Measurements from ENCODE around the gene SEL1L2.

DNA sequence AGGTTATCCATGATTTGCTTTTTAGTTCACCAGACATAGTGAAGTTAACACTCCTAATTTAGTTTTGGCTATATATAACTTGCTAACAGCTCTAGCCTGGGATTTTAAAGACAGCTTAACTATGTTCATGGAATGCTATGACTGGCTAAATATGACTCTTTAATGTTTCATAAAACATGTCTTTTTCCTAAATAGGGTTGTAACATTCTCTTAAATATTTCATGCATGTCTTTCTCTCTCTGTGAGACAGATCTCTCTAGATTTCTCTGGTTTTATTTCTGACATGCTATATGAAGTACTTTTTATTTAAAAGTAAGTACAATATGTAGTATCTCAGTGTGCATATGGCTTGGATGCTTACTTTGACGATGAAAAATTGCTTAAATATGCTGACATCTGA is 40.6 kb upstream of the SEL1L2 start:
- TF ChIP-seq, protein P1, sequence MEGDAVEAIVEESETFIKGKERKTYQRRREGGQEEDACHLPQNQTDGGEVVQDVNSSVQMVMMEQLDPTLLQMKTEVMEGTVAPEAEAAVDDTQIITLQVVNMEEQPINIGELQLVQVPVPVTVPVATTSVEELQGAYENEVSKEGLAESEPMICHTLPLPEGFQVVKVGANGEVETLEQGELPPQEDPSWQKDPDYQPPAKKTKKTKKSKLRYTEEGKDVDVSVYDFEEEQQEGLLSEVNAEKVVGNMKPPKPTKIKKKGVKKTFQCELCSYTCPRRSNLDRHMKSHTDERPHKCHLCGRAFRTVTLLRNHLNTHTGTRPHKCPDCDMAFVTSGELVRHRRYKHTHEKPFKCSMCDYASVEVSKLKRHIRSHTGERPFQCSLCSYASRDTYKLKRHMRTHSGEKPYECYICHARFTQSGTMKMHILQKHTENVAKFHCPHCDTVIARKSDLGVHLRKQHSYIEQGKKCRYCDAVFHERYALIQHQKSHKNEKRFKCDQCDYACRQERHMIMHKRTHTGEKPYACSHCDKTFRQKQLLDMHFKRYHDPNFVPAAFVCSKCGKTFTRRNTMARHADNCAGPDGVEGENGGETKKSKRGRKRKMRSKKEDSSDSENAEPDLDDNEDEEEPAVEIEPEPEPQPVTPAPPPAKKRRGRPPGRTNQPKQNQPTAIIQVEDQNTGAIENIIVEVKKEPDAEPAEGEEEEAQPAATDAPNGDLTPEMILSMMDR (IDR thresholded peaks at IDR 0.05): no peak
- TF ChIP-seq POLR2A (IDR thresholded peaks at IDR 0.05): no peak

All from right lobe of liver (tissue), 4 donors.